Loucy (cell line): Measurements from ENCODE around the gene SEMA5A.

ENCODE experiments used
- CTCF ChIP-seq: fragments of 200-600 bp; sonication (generic); conservative IDR thresholded peaks from 2 replicates; pipeline ENCODE4 v1.5.1; 2014; ENCODE audit warnings: mild to moderate bottlenecking, antibody characterized with exemption, low read length
- EZH2phosphoT487 ChIP-seq: fragments of 200-600 bp; IDR thresholded peaks from 2 replicates; pipeline ENCODE4 v1.6.1; 2018; ENCODE audit warnings: antibody characterized with exemption, mild to moderate bottlenecking, moderate library complexity, borderline replicate concordance

- TF ChIP-seq CTCF (no peak), EZH2phosphoT487 (no peak)
These were observed 453.8 kb downstream of the SEMA5A start for GRCh38 chr5:9091896-9092662.
